Mucosa of rectum (tissue), 2 donors: ENCODE results near the gene PMP22.
"Not testable (repeated sequence)": the region's sequence is repeated elsewhere in the genome, so short reads cannot be mapped to it uniquely, and the experiment has no call there.

Experiments
- H3K27ac ChIP-seq, 2 donors: one replicate each; pipeline ENCODE4 v1.7.0; 2013; ENCODE audit warnings: inconsistent platforms in 2 of 2, low read depth in 2 of 2, low read length in 2 of 2
- H3K27me3 ChIP-seq, 2 donors: one replicate each; pipeline ENCODE4 v1.7.0; 2013; ENCODE audit warnings: low read length in 2 of 2; ENCODE audit not compliant: control insufficient read depth in 2 of 2, insufficient read depth in 2 of 2
- H3K36me3 ChIP-seq, 2 donors: one replicate each; pipeline ENCODE4 v1.7.0; 2013; ENCODE audit warnings: low read length in 2 of 2; ENCODE audit not compliant: control insufficient read depth in 2 of 2, insufficient read depth in 2 of 2
- H3K4me1 ChIP-seq, 2 donors: one replicate each; pipeline ENCODE4 v1.7.0; 2013; ENCODE audit warnings: low read length in 2 of 2, mild to moderate bottlenecking in 1 of 2; ENCODE audit not compliant: control insufficient read depth in 2 of 2, insufficient read depth in 2 of 2
- H3K4me3 ChIP-seq, 2 donors: one replicate each; pipeline ENCODE4 v1.7.0; 2013; ENCODE audit warnings: low read length in 2 of 2
- H3K9ac ChIP-seq, 2 donors: one replicate each; pipeline ENCODE4 v1.7.0; 2013; ENCODE audit warnings: low read length in 2 of 2, low read depth in 1 of 2, mild to moderate bottlenecking in 1 of 2
- H3K9me3 ChIP-seq, 2 donors: one replicate each; pipeline ENCODE4 v1.7.0; 2013; ENCODE audit warnings: low read length in 2 of 2; ENCODE audit not compliant: control insufficient read depth in 2 of 2
- donor health status: healthy.
- donor health status: Normal muscosa, but diverticular disease.

Gene PMP22

GRCh38 chr17:15216481-15216880 lies 48.6 kb downstream of the PMP22 start:
- Histone ChIP-seq H3K27me3 (no peaks in the 10 kb centered on the region), H3K27ac (no peak overlapping the region), H3K36me3 (no peaks in the 10 kb centered on the region), H3K4me3 (no peak overlapping the region), H3K4me1 (no peaks in the 10 kb centered on the region), H3K9ac (no peak overlapping the region), H3K9me3 (no peaks in the 10 kb centered on the region)

- no peak overlapping the region for H3K9ac ChIP-seq
- H3K27ac ChIP-seq, result no peak overlapping the region
- no peaks in the 10 kb centered on the region for H3K4me1 ChIP-seq
- H3K9me3 ChIP-seq, result no peaks in the 10 kb centered on the region
- no peaks in the 10 kb centered on the region for H3K36me3 ChIP-seq
- H3K27me3 ChIP-seq, result no peaks in the 10 kb centered on the region
- no peak overlapping the region for H3K4me3 ChIP-seq
These were observed 51.6 kb downstream of the PMP22 start for GRCh38 chr17:15213381-15214087.

- Histone ChIP-seq H3K9ac (no peak overlapping the region), H3K9me3 (no peaks in the 10 kb centered on the region), H3K36me3 (no peaks in the 10 kb centered on the region), H3K27ac (no peak overlapping the region), H3K4me1 (no peaks in the 10 kb centered on the region), H3K4me3 (no peak overlapping the region), H3K27me3 (no peaks in the 10 kb centered on the region)
These were observed 54.9 kb downstream of the PMP22 start for GRCh38 chr17:15210247-15210646.

- H3K4me1 ChIP-seq, H3K9ac ChIP-seq, H3K4me3 ChIP-seq, H3K9me3 ChIP-seq, H3K27ac ChIP-seq, H3K36me3 ChIP-seq, H3K27me3 ChIP-seq: not testable (repeated sequence)
These were observed 62.1 kb downstream of the PMP22 start for GRCh38 chr17:15203062-15203461.

- H3K9me3 ChIP-seq, H3K4me3 ChIP-seq, H3K9ac ChIP-seq, H3K4me1 ChIP-seq, H3K36me3 ChIP-seq, H3K27me3 ChIP-seq, H3K27ac ChIP-seq: not testable (repeated sequence)
These were observed 64.6 kb downstream of the PMP22 start for GRCh38 chr17:15200574-15200973.

- Histone ChIP-seq H3K36me3 (no peaks in the 10 kb centered on the region), H3K27me3 (no peaks in the 10 kb centered on the region), H3K9me3 (peaks cover 0 to 3% of the 10 kb centered on the region in 2 donors), H3K4me1 (no peaks in the 10 kb centered on the region), H3K27ac (no peak overlapping the region), H3K9ac (no peak overlapping the region), H3K4me3 (no peak overlapping the region)
These were observed 67.9 kb downstream of the PMP22 start for GRCh38 chr17:15197229-15197628.

- no peaks in the 10 kb centered on the region for H3K36me3 ChIP-seq
- no peak overlapping the region for H3K27ac ChIP-seq
- no peak overlapping the region for H3K9ac ChIP-seq
- H3K27me3 ChIP-seq, result no peaks in the 10 kb centered on the region
- H3K9me3 ChIP-seq, result peaks cover 0 to 3% of the 10 kb centered on the region in 2 donors
- H3K4me3 ChIP-seq, result no peak overlapping the region
- no peaks in the 10 kb centered on the region for H3K4me1 ChIP-seq
These were observed 70.3 kb downstream of the PMP22 start for GRCh38 chr17:15194859-15195277.

- no peaks in the 10 kb centered on the region for H3K4me1 ChIP-seq
- H3K27ac ChIP-seq, result no peak overlapping the region
- no peaks in the 10 kb centered on the region for H3K27me3 ChIP-seq
- H3K4me3 ChIP-seq, result no peak overlapping the region
- H3K9ac ChIP-seq, result no peak overlapping the region
- no peaks in the 10 kb centered on the region for H3K36me3 ChIP-seq
- no peaks in the 10 kb centered on the region for H3K9me3 ChIP-seq
These were observed 79.5 kb downstream of the PMP22 start for GRCh38 chr17:15185625-15185991.

GRCh38 chr17:15184872-15185624 lies 80.1 kb downstream of the PMP22 start:
- H3K9ac ChIP-seq, result no peak overlapping the region

GRCh38 chr17:15181816-15182215 lies 83.3 kb downstream of the PMP22 start:
- no peak overlapping the region for H3K27ac ChIP-seq
- no peaks in the 10 kb centered on the region for H3K36me3 ChIP-seq
- H3K9me3 ChIP-seq, result no peaks in the 10 kb centered on the region
- H3K4me1 ChIP-seq, result no peaks in the 10 kb centered on the region
- no peaks in the 10 kb centered on the region for H3K27me3 ChIP-seq
- H3K4me3 ChIP-seq, result no peak overlapping the region
- no peak overlapping the region for H3K9ac ChIP-seq

More at GRCh38 chr17:15184872-15185624, 80.1 kb downstream of the PMP22 start:
- H3K4me1 ChIP-seq, result no peaks in the 10 kb centered on the region
- H3K27ac ChIP-seq, result no peak overlapping the region
- H3K36me3 ChIP-seq, result no peaks in the 10 kb centered on the region
- H3K4me3 ChIP-seq, result no peak overlapping the region
- no peaks in the 10 kb centered on the region for H3K9me3 ChIP-seq
- no peaks in the 10 kb centered on the region for H3K27me3 ChIP-seq
